ENCODE results near the gene ROR1. TPM values are rescaled to one million over a fixed set of nuclear protein-coding genes. Genes with fewer than 3 reads are reported as not detected.

The ROR1 gene
- total and polyA plus RNA-seq, 10 of the 15 experiments (the other 5 are each of a cell fraction or from before 2014, with no cell fraction given): 0.02 to 0.08 (median 0.05) TPM; not detected in 6

DNA sequence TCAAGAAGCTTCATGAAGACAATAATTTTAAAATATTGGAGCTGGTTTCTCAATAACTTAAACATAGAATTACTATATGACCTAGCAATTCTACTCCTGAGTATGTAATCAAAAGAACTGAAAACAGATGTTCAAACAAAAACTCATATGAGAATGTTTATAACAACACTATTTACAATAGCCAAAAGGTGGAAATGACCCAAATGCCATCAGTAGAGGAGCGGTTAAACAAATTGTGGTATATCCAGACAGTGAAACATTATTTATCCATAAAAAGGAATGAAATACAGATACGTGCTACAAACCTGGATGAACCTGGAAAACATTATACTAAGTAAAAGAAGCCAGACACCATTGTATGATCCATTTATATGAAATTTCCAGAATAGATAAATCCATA is 366.8 kb downstream of the ROR1 start:
- H3K9ac ChIP-seq (ENCODE audit: control insufficient read depth, insufficient read depth, low read length): no peak overlapping the region
- no peak overlapping the region for H2AFZ ChIP-seq (ENCODE audit: control insufficient read depth, low read depth, low read length)
- H4K20me1 ChIP-seq (ENCODE audit: control insufficient read depth, insufficient read depth): no peaks in the 10 kb centered on the region
- no peak for TF ChIP-seq POLR2AphosphoS5 (IDR thresholded peaks at IDR 0.05; ENCODE audit: low read length)
- TF ChIP-seq CHD4 (IDR thresholded peaks at IDR 0.05): no peak
- TF ChIP-seq, protein P1, sequence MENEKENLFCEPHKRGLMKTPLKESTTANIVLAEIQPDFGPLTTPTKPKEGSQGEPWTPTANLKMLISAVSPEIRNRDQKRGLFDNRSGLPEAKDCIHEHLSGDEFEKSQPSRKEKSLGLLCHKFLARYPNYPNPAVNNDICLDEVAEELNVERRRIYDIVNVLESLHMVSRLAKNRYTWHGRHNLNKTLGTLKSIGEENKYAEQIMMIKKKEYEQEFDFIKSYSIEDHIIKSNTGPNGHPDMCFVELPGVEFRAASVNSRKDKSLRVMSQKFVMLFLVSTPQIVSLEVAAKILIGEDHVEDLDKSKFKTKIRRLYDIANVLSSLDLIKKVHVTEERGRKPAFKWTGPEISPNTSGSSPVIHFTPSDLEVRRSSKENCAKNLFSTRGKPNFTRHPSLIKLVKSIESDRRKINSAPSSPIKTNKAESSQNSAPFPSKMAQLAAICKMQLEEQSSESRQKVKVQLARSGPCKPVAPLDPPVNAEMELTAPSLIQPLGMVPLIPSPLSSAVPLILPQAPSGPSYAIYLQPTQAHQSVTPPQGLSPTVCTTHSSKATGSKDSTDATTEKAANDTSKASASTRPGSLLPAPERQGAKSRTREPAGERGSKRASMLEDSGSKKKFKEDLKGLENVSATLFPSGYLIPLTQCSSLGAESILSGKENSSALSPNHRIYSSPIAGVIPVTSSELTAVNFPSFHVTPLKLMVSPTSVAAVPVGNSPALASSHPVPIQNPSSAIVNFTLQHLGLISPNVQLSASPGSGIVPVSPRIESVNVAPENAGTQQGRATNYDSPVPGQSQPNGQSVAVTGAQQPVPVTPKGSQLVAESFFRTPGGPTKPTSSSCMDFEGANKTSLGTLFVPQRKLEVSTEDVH (IDR thresholded peaks at IDR 0.05; ENCODE audit: low read depth, partially characterized antibody): no peak
- TF ChIP-seq YBX1 (IDR thresholded peaks at IDR 0.05): no peak
- TF ChIP-seq, protein P2, sequence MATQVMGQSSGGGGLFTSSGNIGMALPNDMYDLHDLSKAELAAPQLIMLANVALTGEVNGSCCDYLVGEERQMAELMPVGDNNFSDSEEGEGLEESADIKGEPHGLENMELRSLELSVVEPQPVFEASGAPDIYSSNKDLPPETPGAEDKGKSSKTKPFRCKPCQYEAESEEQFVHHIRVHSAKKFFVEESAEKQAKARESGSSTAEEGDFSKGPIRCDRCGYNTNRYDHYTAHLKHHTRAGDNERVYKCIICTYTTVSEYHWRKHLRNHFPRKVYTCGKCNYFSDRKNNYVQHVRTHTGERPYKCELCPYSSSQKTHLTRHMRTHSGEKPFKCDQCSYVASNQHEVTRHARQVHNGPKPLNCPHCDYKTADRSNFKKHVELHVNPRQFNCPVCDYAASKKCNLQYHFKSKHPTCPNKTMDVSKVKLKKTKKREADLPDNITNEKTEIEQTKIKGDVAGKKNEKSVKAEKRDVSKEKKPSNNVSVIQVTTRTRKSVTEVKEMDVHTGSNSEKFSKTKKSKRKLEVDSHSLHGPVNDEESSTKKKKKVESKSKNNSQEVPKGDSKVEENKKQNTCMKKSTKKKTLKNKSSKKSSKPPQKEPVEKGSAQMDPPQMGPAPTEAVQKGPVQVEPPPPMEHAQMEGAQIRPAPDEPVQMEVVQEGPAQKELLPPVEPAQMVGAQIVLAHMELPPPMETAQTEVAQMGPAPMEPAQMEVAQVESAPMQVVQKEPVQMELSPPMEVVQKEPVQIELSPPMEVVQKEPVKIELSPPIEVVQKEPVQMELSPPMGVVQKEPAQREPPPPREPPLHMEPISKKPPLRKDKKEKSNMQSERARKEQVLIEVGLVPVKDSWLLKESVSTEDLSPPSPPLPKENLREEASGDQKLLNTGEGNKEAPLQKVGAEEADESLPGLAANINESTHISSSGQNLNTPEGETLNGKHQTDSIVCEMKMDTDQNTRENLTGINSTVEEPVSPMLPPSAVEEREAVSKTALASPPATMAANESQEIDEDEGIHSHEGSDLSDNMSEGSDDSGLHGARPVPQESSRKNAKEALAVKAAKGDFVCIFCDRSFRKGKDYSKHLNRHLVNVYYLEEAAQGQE (IDR thresholded peaks at IDR 0.05; ENCODE audit: low read depth, low read length): no peak
- TF ChIP-seq SMARCA5 (IDR thresholded peaks at IDR 0.05): no peak
- no peak for TF ChIP-seq BHLHE40 (IDR thresholded peaks at IDR 0.05; ENCODE audit: borderline replicate concordance in 1 of 2, low read depth in 2 of 2, low read length in 1 of 2)
- TF ChIP-seq MXI1 (IDR thresholded peaks at IDR 0.05; ENCODE audit: low read depth, low read length): no peak
- no peak for TF ChIP-seq ASH2L (IDR thresholded peaks at IDR 0.05; ENCODE audit: borderline replicate concordance, low read depth)
- no peak for TF ChIP-seq BACH1 (IDR thresholded peaks at IDR 0.05; ENCODE audit: borderline replicate concordance)
- no peak for TF ChIP-seq NFIC (IDR thresholded peaks at IDR 0.05; ENCODE audit: low read depth, low read length)
- TF ChIP-seq, protein P3, sequence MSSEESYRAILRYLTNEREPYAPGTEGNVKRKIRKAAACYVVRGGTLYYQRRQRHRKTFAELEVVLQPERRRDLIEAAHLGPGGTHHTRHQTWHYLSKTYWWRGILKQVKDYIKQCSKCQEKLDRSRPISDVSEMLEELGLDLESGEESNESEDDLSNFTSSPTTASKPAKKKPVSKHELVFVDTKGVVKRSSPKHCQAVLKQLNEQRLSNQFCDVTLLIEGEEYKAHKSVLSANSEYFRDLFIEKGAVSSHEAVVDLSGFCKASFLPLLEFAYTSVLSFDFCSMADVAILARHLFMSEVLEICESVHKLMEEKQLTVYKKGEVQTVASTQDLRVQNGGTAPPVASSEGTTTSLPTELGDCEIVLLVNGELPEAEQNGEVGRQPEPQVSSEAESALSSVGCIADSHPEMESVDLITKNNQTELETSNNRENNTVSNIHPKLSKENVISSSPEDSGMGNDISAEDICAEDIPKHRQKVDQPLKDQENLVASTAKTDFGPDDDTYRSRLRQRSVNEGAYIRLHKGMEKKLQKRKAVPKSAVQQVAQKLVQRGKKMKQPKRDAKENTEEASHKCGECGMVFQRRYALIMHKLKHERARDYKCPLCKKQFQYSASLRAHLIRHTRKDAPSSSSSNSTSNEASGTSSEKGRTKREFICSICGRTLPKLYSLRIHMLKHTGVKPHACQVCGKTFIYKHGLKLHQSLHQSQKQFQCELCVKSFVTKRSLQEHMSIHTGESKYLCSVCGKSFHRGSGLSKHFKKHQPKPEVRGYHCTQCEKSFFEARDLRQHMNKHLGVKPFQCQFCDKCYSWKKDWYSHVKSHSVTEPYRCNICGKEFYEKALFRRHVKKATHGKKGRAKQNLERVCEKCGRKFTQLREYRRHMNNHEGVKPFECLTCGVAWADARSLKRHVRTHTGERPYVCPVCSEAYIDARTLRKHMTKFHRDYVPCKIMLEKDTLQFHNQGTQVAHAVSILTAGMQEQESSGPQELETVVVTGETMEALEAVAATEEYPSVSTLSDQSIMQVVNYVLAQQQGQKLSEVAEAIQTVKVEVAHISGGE (CRISPR knock-in tag; IDR thresholded peaks at IDR 0.05): no peak
- no peak for TF ChIP-seq RBBP5 (conservative IDR thresholded peaks at IDR 0.05)
- no peak for TF ChIP-seq MEF2B (IDR thresholded peaks at IDR 0.05; ENCODE audit: partially characterized antibody, poor library complexity, severe bottlenecking)
- no peak for DNase-seq (ENCODE audit: low read depth, low spot score)
- no TSS peak for BruUV-seq (replicated peaks)
- H3K79me2 ChIP-seq (ENCODE audit: control insufficient read depth, insufficient read depth, low read length): no peaks in the 10 kb centered on the region
- ATAC-seq: no peak
- POLR2A ChIA-PET: no interaction called here
- SMC1A ChIA-PET (ENCODE audit: uncharacterized antibody, unreplicated experiment): interaction anchor here (0.9 to 5.4 kb wide), 2 partner anchors 101 to 449 kb away, joined by 3 to 32 read pairs; no protein-coding TSS in a partner anchor
- WGBS (ENCODE audit: insufficient coverage, insufficient replicate concordance, low lambda C conversion rate, missing lambda C conversion rate): 0% methylated on average over 2 of the region's 2 CpGs
- no peak overlapping the region for H3K27ac ChIP-seq (ENCODE audit: control insufficient read depth, insufficient read depth)
- H3K4me2 ChIP-seq (ENCODE audit: control insufficient read depth, insufficient read depth): no peak overlapping the region
- RAD21 ChIA-PET (ENCODE audit: unreplicated experiment): interaction anchor here (0.6 kb wide), 1 partner anchor 448 kb away, joined by 3 read pairs; no protein-coding TSS in a partner anchor
- H3K4me3 ChIP-seq: no peak overlapping the region
- intact Hi-C loops (cut with micrococcal nuclease; ENCODE audit: unreplicated experiment): no loop called here
- H3K4me1 ChIP-seq (ENCODE audit: control insufficient read depth, insufficient read depth, low read length): no peaks in the 10 kb centered on the region
- no peaks in the 10 kb centered on the region for H3K27me3 ChIP-seq (replicated peaks in 1 of 2; ENCODE audit: control insufficient read depth in 2 of 2, insufficient read depth in 2 of 2, low read length in 1 of 2)
- H3K9me3 ChIP-seq (replicated peaks; ENCODE audit: control insufficient read depth, insufficient read depth, low read length): no peaks in the 10 kb centered on the region
- in situ Hi-C loops (cut with MboI): loop anchor here (5.0 kb wide), 2 partner anchors 102 to 533 kb away; no protein-coding TSS in a partner anchor
- CTCF ChIA-PET: interaction anchor here (0.7 to 5.5 kb wide), 5 partner anchors 10 to 401 kb away, joined by 3 to 43 read pairs (median 3); no protein-coding TSS in a partner anchor
- H3K36me3 ChIP-seq (ENCODE audit: control insufficient read depth in 2 of 2, insufficient read depth in 2 of 2, low read length in 1 of 2): no peaks in the 10 kb centered on the region
- FAIRE-seq: no peak
